Esophagus muscularis mucosa (tissue), 4 donors: ENCODE data around the gene ATN1. TPM values are rescaled to one million over a fixed set of nuclear protein-coding genes. Genes with fewer than 3 reads are reported as not detected.

ENCODE experiments used
- DNase-seq: peaks from one replicate; pipeline ENCODE4 v3.0.0-alpha.2; 2017; ENCODE audit errors: extremely low spot score
- H3K27ac ChIP-seq, 4 donors: fragments of 200-600 bp; sonication (generic); replicated peaks in 1 of 4; 1 replicate in 3 of 4; 2 replicates in 1 of 4; pipeline ENCODE4 v1.5.1; 2016 to 2019; ENCODE audit warnings: mild to moderate bottlenecking in 1 of 4
- H3K27me3 ChIP-seq, 4 donors: fragments of 200-600 bp; sonication (generic); one replicate each; pipeline versions ENCODE4 v1.5.1 to v1.6.0; 2016 to 2019
- H3K36me3 ChIP-seq, 4 donors: fragments of 200-600 bp; sonication (generic); one replicate each; pipeline ENCODE4 v1.5.1; 2016 to 2019
- H3K4me1 ChIP-seq, 4 donors: fragments of 200-600 bp; sonication (generic); one replicate each; pipeline ENCODE4 v1.5.1; 2016 to 2019
- H3K4me3 ChIP-seq, 4 donors: fragments of 200-600 bp; sonication (generic); 1 replicate in 2 of 4; 2 replicates in 2 of 4; pipeline ENCODE4 v1.5.1; 2016 to 2019; ENCODE audit warnings: mild to moderate bottlenecking in 4 of 4, moderate library complexity in 1 of 4
- H3K9me3 ChIP-seq, 4 donors: fragments of 200-600 bp; sonication (generic); 1 replicate in 3 of 4; 2 replicates in 1 of 4; pipeline ENCODE4 v1.5.1; 2016 to 2019
- EP300 ChIP-seq: sonication (generic); formaldehyde crosslinking; IDR thresholded peaks from one replicate; pipeline ENCODE4 v1.6.1; 2017; ENCODE audit warnings: antibody characterized with exemption
- POLR2A ChIP-seq: fragments of 450-650 bp; IDR thresholded peaks from one replicate; pipeline ENCODE4 v1.6.1; 2017; ENCODE audit warnings: antibody characterized with exemption, moderate library complexity, mild to moderate bottlenecking, low read depth
- POLR2AphosphoS5 ChIP-seq, 2 donors: sonication (generic); formaldehyde crosslinking; IDR thresholded peaks; one replicate each; pipeline ENCODE4 v1.6.1; 2017; ENCODE audit warnings: antibody characterized with exemption in 2 of 2
- WGBS: methylation state at CpG from one replicate; pipeline ENCODE4 v1.1.5; 2018; 5-methylcytosine and 5-hydroxymethylcytosine counted together
- intact Hi-C: fragments of 100-400 bp; cut with DNase I; formaldehyde crosslinking; loops from one replicate; pipeline ENCODE4 v1.15.1; 2023
- total RNA-seq, 4 donors: library from RNA; depleted of rRNA; stranded (reverse); fragments of >200 nt; gene quantifications; one replicate each; pipeline versions ENCODE4 v1.1.0 to v1.2.1, GENCODE V29; 2016
- TF ChIP-seq, protein P1 (sequence below), 3 experiments: fragments of 200-600 bp in 2 of 3; fragments of 450-650 bp in 1 of 3; sonication (generic) in 2 of 3; IDR thresholded peaks; one replicate each; pipeline ENCODE4 v1.5.1; 2017 to 2019; ENCODE audit warnings: antibody characterized with exemption in 3 of 3, mild to moderate bottlenecking in 2 of 3, moderate library complexity in 1 of 3

ATN1 gene
- total RNA-seq, 4 donors from 2014 or later: 72.2 to 163 (median 92.4) TPM

DNA sequence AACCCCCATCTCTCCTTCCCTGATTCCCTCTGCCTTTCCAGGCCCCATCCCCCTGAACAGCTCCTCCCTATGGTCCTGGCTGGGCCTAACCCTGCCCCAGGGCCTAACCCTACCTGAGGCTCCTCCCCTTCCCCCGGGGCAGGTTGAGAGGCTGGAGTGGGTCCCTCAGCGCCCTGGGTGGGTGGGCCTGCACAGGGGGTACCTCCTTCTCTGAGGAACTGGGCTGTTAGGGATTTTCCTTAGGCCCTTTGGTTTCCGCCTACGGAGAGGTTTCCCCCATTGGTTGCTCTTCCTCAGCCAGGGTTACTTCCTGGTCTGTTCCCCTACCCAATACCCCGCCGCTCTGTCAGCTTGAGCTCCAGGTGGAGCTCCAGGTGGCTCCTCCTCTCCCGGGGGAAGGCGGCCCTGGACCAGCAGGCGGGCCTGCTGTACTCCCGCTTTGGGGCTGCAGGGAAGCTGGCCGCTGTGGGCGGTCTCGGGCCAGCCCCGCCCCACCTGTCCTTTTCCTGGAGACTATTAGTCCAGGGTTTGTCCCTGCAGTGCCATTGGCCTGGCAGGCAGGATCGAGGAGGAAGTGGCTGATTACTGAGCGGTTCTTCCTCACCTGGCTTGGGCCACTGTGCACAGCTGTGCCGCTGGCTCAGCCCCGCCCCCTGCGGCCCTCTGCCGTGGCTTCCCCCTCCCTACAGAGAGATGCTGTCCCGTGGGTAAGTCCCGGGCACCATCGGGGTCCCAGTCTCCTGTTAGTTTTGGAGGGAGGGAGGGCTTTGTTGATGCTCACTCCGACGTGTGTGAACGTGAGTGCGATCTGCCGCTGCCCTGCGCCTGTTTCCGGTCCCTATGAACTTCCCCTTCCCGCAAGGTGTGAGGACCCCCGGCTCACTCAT lies 18.5 kb downstream of the ATN1 start:
- intact Hi-C loops: loop anchor here (5.0 kb wide), 1 partner anchor 166 kb away; no protein-coding TSS in a partner anchor
- Histone ChIP-seq H3K36me3 (peaks cover 0 to 30% (median 23%) of the 10 kb centered on the region in 4 donors), H3K9me3 (no peaks in the 10 kb centered on the region), H3K4me1 (peaks cover 35 to 52% (median 46%) of the 10 kb centered on the region in 4 donors), H3K27me3 (no peaks in the 10 kb centered on the region), H3K4me3 (peak overlapping the region; percentile 4 to 46 (median 16)), H3K27ac (peak overlapping the region; percentile 20 to 96 (median 44))
- TF ChIP-seq POLR2AphosphoS5 (IDR thresholded peaks at IDR 0.05) (peak; percentile 21 to 35), EP300 (no peak)
- WGBS: 31% methylated on average over 27 of the region's 32 CpGs
- DNase-seq: no peak

DNA sequence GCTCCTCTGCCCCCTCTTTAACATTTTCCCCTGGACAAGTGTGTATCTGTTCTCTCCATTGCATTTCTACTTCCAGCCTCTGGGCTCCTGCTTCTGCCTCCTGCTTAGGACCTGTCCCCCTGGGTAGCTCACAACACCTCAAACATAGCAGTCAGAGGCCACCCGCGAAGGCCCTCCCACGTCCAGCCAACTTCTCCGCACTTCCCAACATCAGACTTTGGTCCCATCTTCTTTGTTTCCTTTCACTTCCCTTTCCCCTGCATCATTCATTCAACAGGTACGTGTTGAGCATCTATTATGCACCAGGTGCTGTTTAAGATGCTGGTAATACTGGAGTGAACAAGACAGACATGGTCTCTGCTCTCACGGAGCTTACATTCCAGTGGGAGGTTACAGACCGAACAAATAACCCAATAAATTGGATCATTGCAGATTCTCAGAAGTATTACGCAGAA lies 19.2 kb downstream of the ATN1 start:
- 74% methylated on average over 8 of the region's 8 CpGs for WGBS
- peaks cover 35 to 46% (median 42%) of the 10 kb centered on the region in 4 donors for H3K4me1 ChIP-seq
- TF ChIP-seq, protein P1, sequence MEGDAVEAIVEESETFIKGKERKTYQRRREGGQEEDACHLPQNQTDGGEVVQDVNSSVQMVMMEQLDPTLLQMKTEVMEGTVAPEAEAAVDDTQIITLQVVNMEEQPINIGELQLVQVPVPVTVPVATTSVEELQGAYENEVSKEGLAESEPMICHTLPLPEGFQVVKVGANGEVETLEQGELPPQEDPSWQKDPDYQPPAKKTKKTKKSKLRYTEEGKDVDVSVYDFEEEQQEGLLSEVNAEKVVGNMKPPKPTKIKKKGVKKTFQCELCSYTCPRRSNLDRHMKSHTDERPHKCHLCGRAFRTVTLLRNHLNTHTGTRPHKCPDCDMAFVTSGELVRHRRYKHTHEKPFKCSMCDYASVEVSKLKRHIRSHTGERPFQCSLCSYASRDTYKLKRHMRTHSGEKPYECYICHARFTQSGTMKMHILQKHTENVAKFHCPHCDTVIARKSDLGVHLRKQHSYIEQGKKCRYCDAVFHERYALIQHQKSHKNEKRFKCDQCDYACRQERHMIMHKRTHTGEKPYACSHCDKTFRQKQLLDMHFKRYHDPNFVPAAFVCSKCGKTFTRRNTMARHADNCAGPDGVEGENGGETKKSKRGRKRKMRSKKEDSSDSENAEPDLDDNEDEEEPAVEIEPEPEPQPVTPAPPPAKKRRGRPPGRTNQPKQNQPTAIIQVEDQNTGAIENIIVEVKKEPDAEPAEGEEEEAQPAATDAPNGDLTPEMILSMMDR (IDR thresholded peaks at IDR 0.05): no peak
- TF ChIP-seq EP300 (no peak), POLR2A (no peak), POLR2AphosphoS5 (IDR thresholded peaks at IDR 0.05) (no peak)
- peak overlapping the region in 3 of 4 donors; percentile 20 to 96 (median 40) for H3K27ac ChIP-seq
- peaks cover 0 to 23% (median 16%) of the 10 kb centered on the region in 4 donors for H3K36me3 ChIP-seq
- peak overlapping the region in 2 of 4 donors; percentile 16 to 46 for H3K4me3 ChIP-seq
- intact Hi-C loops: loop anchor here (5.0 kb wide), 1 partner anchor 165 kb away; no protein-coding TSS in a partner anchor
- H3K27me3 ChIP-seq: no peaks in the 10 kb centered on the region
- no peak for DNase-seq
- H3K9me3 ChIP-seq: no peaks in the 10 kb centered on the region

DNA sequence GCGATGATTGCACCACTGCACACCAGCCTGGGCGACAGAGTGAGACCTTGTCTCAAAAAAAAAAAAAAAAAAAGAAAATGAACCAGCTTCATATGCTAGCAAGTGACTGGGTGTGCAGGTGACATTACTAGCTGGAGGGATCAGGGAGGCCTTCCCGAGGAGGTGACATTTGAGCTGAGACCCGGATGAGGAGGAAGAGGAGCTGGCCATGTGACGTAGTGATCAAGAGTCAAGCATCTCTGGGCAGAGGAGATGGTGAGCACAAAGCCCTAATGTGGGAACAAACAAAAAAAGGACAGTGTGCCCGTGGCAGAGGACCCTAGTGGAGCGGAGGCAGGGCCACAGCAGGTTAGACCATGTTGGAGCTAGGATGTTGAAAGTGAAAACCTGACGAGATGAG lies 19.9 kb downstream of the ATN1 start:
- Histone ChIP-seq H3K4me3 (no peak overlapping the region), H3K9me3 (no peaks in the 10 kb centered on the region), H3K36me3 (peaks cover 0 to 22% (median 12%) of the 10 kb centered on the region in 4 donors), H3K27me3 (no peaks in the 10 kb centered on the region), H3K4me1 (peaks cover 32 to 40% (median 35%) of the 10 kb centered on the region in 4 donors), H3K27ac (no peak overlapping the region)
- intact Hi-C loops: loop anchor here (5.0 kb wide), 1 partner anchor 165 kb away; no protein-coding TSS in a partner anchor
- 83% methylated on average over 8 of the region's 8 CpGs for WGBS
- TF ChIP-seq POLR2AphosphoS5 (IDR thresholded peaks at IDR 0.05) (no peak), EP300 (no peak), POLR2A (no peak)
- TF ChIP-seq, protein P1 (IDR thresholded peaks at IDR 0.05): no peak
- DNase-seq: no peak

DNA sequence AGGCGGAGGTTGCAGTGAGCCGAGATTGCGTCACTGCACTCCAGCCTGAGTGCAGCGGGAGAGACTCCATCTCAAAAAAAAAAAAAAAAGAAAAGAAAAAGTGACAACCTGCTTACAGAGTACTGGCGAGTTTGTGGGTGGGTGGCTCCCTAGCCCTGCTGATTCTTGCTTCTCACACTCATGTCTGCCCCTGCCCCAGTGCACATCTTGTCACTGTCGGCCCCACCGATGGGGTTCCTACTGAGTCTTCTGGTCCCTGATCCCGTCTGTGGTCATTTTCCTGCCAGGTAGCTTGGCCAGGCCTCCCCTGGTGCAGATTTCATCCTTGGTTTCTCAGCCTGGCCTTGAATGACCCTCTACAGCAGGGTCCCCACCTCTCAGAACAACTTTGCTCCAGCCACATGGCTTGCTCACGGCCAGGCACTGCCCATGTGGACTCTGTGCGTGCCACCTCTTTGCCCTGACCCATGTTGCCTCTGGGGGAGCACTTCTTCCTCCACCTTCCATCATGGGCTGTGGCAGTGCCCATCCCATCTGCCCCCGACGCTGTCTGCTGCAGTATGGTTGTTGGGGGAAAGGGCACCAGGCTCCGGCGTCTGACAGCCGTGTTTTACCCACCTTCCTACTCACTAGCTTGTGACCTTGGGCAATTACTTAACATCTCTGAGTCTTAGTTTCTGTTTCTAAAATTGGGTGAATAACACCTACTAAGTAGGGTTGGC lies 21.3 kb downstream of the ATN1 start:
- H3K4me3 ChIP-seq: no peak overlapping the region
- H3K4me1 ChIP-seq: peaks cover 24 to 38% (median 27%) of the 10 kb centered on the region in 4 donors
- peaks cover 0 to 22% (median 12%) of the 10 kb centered on the region in 4 donors for H3K36me3 ChIP-seq
- intact Hi-C loops: loop anchor here (5.0 kb wide), 1 partner anchor 163 kb away; no protein-coding TSS in a partner anchor
- H3K27ac ChIP-seq: peak overlapping the region in 1 of 4 donors; percentile 1
- DNase-seq: no peak
- TF ChIP-seq POLR2A: no peak
- no peaks in the 10 kb centered on the region for H3K9me3 ChIP-seq
- no peaks in the 10 kb centered on the region for H3K27me3 ChIP-seq
- 78% methylated on average over 15 of the region's 15 CpGs for WGBS

DNA sequence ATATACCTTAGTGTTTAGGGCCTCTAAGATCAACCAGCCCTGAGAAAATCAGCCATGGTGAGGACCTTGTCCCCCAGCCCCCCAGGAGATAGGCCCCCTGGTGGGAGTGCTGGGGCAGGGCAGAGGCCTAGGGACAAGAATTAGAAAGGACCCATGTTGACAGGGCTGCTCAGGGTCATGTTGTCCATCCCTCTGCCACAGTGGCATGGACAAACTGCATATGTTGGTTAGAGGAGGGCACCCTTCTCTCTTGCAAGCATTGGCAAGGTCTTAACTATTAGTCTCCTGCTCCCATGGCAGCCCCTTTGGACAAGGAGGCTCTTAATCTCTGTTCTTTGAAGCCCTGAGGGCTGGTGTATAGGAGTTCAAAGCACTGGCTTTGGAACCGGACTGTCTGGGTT lies 22.6 kb downstream of the ATN1 start:
- Histone ChIP-seq H3K27ac (peak overlapping the region in 2 of 4 donors; percentile 7 to 33), H3K4me1 (peaks cover 16 to 27% (median 22%) of the 10 kb centered on the region in 4 donors), H3K4me3 (no peak overlapping the region), H3K9me3 (no peaks in the 10 kb centered on the region), H3K27me3 (no peaks in the 10 kb centered on the region), H3K36me3 (peaks cover 0 to 21% (median 10%) of the 10 kb centered on the region in 4 donors)
- DNase-seq: no peak
- 78% methylated on average over 1 of the region's 1 CpG for WGBS
- intact Hi-C loops: no loop called here
- TF ChIP-seq, protein P1 (IDR thresholded peaks at IDR 0.05): no peak
- TF ChIP-seq POLR2AphosphoS5 (IDR thresholded peaks at IDR 0.05): no peak
- no peak for TF ChIP-seq EP300
- no peak for TF ChIP-seq POLR2A
